ENCODE results near the gene BCL11B. TPM values are rescaled to one million over a fixed set of nuclear protein-coding genes. Genes with fewer than 3 reads are reported as not detected.

Gene BCL11B
- total RNA-seq, 1 experiment from 2014 or later: 0.05 TPM

GRCh38 chr14:99260116-99260515 is 11.9 kb downstream of the BCL11B start:
- Histone ChIP-seq H3K4me1 (no peaks in the 10 kb centered on the region), H3K4me3 (ENCODE audit: low read depth, low read length) (no peak overlapping the region), H3K9me3 (no peaks in the 10 kb centered on the region), H3K36me3 (ENCODE audit: control insufficient read depth, insufficient read depth, low read length) (no peaks in the 10 kb centered on the region), H3K27me3 (replicated peaks; ENCODE audit: control insufficient read depth, insufficient read depth, low read length) (no peaks in the 10 kb centered on the region; the same call in 1 of the 2 replicates)
- TF ChIP-seq, protein P1, sequence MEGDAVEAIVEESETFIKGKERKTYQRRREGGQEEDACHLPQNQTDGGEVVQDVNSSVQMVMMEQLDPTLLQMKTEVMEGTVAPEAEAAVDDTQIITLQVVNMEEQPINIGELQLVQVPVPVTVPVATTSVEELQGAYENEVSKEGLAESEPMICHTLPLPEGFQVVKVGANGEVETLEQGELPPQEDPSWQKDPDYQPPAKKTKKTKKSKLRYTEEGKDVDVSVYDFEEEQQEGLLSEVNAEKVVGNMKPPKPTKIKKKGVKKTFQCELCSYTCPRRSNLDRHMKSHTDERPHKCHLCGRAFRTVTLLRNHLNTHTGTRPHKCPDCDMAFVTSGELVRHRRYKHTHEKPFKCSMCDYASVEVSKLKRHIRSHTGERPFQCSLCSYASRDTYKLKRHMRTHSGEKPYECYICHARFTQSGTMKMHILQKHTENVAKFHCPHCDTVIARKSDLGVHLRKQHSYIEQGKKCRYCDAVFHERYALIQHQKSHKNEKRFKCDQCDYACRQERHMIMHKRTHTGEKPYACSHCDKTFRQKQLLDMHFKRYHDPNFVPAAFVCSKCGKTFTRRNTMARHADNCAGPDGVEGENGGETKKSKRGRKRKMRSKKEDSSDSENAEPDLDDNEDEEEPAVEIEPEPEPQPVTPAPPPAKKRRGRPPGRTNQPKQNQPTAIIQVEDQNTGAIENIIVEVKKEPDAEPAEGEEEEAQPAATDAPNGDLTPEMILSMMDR (IDR thresholded peaks at IDR 0.05; ENCODE audit: insufficient read depth in 1 of 2, low read depth in 1 of 2, low read length in 1 of 2, severe bottlenecking in 1 of 2, unreplicated experiment in 1 of 2): no peak
- no peak for DNase-seq
- Mint-ChIP-seq H3K36me3 (ENCODE audit: insufficient read depth, unreplicated experiment) (no peaks in the 10 kb centered on the region), H3K27me3 (ENCODE audit: insufficient read depth, unreplicated experiment) (peaks cover 22% of the 10 kb centered on the region), H3K27ac (ENCODE audit: unreplicated experiment) (no peak overlapping the region), H3K9me3 (ENCODE audit: unreplicated experiment) (no peaks in the 10 kb centered on the region), H3K4me3 (ENCODE audit: unreplicated experiment) (no peak overlapping the region), H3K4me1 (ENCODE audit: low read depth, unreplicated experiment) (no peaks in the 10 kb centered on the region)
- intact Hi-C loops (cut with micrococcal nuclease; ENCODE audit: unreplicated experiment): no loop called here
- BruUV-seq (replicated peaks): no TSS peak
- ChIA-PET POLR2A (no interaction called here), CTCF (no interaction called here)

- CTCF ChIA-PET: no interaction called here
- POLR2A ChIA-PET: no interaction called here
- no peaks in the 10 kb centered on the region for H3K9me3 Mint-ChIP-seq (ENCODE audit: unreplicated experiment)
- H3K4me1 ChIP-seq: no peaks in the 10 kb centered on the region
- H3K27me3 Mint-ChIP-seq (ENCODE audit: insufficient read depth, unreplicated experiment): peaks cover 25% of the 10 kb centered on the region
- no peaks in the 10 kb centered on the region for H3K27me3 ChIP-seq (replicated peaks; ENCODE audit: control insufficient read depth, insufficient read depth, low read length)
- no TSS peak for BruUV-seq (replicated peaks)
- no peaks in the 10 kb centered on the region for H3K36me3 ChIP-seq (ENCODE audit: control insufficient read depth, insufficient read depth, low read length)
- no peaks in the 10 kb centered on the region for H3K4me1 Mint-ChIP-seq (ENCODE audit: low read depth, unreplicated experiment)
- TF ChIP-seq, protein P1 (IDR thresholded peaks at IDR 0.05; ENCODE audit: insufficient read depth in 1 of 2, low read depth in 1 of 2, low read length in 1 of 2, severe bottlenecking in 1 of 2, unreplicated experiment in 1 of 2): no peak
- no peaks in the 10 kb centered on the region for H3K9me3 ChIP-seq
- H3K36me3 Mint-ChIP-seq (ENCODE audit: insufficient read depth, unreplicated experiment): no peaks in the 10 kb centered on the region
- no peak for DNase-seq
- H3K4me3 ChIP-seq (ENCODE audit: low read depth, low read length): no peak overlapping the region
- intact Hi-C loops (cut with micrococcal nuclease; ENCODE audit: unreplicated experiment): no loop called here
- H3K27ac Mint-ChIP-seq (ENCODE audit: unreplicated experiment): no peak overlapping the region
- no peak overlapping the region for H3K4me3 Mint-ChIP-seq (ENCODE audit: unreplicated experiment)
Observed at GRCh38 chr14:99258876-99259726, 12.9 kb downstream of the BCL11B start.

- Mint-ChIP-seq H3K4me3 (ENCODE audit: unreplicated experiment) (no peak overlapping the region), H3K9me3 (ENCODE audit: unreplicated experiment) (no peaks in the 10 kb centered on the region), H3K27ac (ENCODE audit: unreplicated experiment) (no peak overlapping the region), H3K4me1 (ENCODE audit: low read depth, unreplicated experiment) (no peaks in the 10 kb centered on the region), H3K27me3 (ENCODE audit: insufficient read depth, unreplicated experiment) (peaks cover 25% of the 10 kb centered on the region), H3K36me3 (ENCODE audit: insufficient read depth, unreplicated experiment) (no peaks in the 10 kb centered on the region)
- POLR2A ChIA-PET: no interaction called here
- CTCF ChIA-PET: no interaction called here
- H3K4me3 ChIP-seq (ENCODE audit: low read depth, low read length): no peak overlapping the region
- no peaks in the 10 kb centered on the region for H3K4me1 ChIP-seq
- H3K36me3 ChIP-seq (ENCODE audit: control insufficient read depth, insufficient read depth, low read length): no peaks in the 10 kb centered on the region
- no peaks in the 10 kb centered on the region for H3K27me3 ChIP-seq (replicated peaks; ENCODE audit: control insufficient read depth, insufficient read depth, low read length)
- DNase-seq: no peak
- H3K9me3 ChIP-seq: no peaks in the 10 kb centered on the region
- TF ChIP-seq, protein P1 (IDR thresholded peaks at IDR 0.05; ENCODE audit: insufficient read depth in 1 of 2, low read depth in 1 of 2, low read length in 1 of 2, severe bottlenecking in 1 of 2, unreplicated experiment in 1 of 2): no peak
- intact Hi-C loops (cut with micrococcal nuclease; ENCODE audit: unreplicated experiment): no loop called here
- no TSS peak for BruUV-seq (replicated peaks)
Observed at GRCh38 chr14:99258341-99258861, 13.6 kb downstream of the BCL11B start.
